D721Med (cell line): ENCODE measurements around the gene AHCYL2.
"Not testable (repeated sequence)": the region's sequence is repeated elsewhere in the genome, so short reads cannot be mapped to it uniquely, and the experiment has no call there.

Source experiments
- DNase-seq: peaks from one replicate; pipeline ENCODE4 v3.0.0; 2011; ENCODE audit warnings: low spot score; ENCODE audit not compliant: insufficient read length
- FAIRE-seq: peaks from 2 replicates; lab custom pipeline; 2011; peaks lifted over from hg19 to GRCh38; lab: Jason Lieb, UNC
- CTCF ChIP-seq: IDR thresholded peaks from 2 replicates; pipeline ENCODE4 v1.5.1; 2012; ENCODE audit warnings: mild to moderate bottlenecking, control low read depth; ENCODE audit not compliant: insufficient read depth; ENCODE audit errors: missing control alignments

The AHCYL2 gene

DNA sequence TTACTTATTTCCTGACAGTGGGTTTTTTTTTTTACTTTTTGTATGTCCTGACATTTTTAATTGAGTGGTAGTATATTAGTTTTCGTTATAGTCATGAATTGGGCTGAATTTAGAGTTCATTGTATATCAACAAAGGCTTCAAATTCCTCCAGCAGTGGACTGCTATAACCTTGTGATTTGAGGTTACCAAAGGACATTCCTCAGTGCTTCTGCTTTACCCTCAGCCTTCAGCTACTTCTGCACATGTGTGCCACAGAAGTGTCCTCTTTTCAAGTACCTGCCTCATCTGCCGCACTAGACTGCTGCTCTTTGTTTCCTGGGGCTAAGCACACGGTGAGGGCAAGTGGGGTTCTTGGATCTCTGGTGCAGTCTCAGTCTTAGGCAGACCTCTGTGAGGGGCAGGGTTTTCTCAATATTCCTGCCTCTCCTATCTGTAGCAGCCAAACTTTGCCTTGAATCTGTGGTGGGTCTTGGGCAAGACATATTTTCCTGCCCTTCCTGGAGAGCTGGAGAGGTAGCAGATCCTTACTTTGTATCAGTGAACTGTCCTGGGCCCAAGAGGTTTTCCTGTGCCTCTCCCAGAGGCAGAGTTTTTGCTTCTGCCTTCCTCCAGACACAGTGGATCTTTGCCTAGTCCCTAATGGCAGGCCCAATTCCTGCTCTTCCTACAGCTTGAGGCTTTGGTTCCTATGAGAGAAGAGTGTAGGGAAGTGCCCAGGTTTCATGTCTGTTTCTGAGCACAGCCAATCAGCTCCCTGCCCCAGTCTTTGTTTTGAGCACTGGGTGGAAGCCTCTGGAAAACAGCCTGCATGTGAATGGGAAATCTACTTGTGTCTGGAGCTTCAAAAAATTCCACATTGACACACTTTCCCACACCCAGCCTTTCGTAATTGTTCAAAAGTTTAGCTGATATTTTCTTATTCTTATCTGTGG, 170.4 kb downstream of the AHCYL2 start:
- FAIRE-seq: no peak
- TF ChIP-seq CTCF: no peak
- no peak for DNase-seq

DNA sequence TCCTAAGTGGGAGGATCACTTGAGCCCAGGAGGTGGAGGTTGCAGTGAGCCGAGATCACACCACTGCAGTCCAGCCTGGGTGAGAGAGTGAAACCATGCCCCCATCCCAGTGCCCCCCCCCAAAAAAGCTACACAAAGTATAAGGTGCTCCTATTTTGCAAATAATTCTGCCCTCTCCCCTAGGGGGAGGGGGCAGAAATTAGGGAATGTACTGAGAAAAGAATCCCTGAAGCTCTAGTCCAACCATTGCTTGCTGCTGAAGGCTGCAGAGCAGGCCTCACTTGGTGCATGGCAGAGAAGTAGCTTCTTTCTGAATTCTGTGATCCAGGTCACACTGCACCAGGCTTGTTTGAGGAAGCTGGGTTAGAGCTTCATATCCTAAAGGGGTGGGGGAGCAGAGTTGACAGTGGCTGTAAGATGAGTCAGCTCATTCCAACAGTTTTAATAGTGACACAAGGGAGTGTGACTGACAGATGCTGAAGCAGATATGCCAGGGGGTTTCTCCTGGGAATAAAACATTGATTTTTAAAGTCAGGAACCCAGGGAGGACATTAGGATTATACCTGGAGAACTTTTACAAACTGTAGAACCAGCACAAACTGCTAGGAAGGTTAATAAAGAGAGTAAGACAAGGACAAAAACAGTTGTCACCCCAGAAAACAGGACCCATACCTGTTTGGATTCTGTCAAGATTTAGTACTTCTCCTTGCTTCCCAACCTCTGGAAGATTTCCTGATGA, 176.6 kb downstream of the AHCYL2 start:
- TF ChIP-seq CTCF: no peak
- DNase-seq: no peak
- FAIRE-seq: no peak

GRCh38 chr7:129401967-129402860, 177.4 kb downstream of the AHCYL2 start:
- no peak for TF ChIP-seq CTCF
- DNase-seq (no peak), FAIRE-seq (no peak)

GRCh38 chr7:129405527-129405926, 180.7 kb downstream of the AHCYL2 start:
- FAIRE-seq: no peak
- TF ChIP-seq CTCF: no peak
- no peak for DNase-seq

DNA sequence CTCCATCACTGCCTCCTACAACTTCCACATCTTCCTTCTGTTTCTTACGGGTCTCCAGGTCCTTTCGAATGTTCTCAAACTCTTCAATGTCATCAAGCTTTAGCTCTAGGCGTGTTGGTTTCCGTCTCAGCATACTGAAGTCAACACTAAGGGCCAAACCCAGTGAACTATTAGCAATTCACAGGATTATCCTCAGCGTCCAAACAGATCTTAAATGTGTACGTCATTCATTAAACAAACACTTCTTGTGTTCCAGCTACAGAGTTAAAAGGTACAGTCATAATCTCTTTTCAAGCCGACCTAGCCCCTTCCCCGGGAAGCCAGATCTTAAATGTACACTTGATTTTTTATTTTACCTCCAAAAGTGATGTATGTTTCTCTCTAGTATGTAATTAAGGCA, 185.4 kb downstream of the AHCYL2 start:
- FAIRE-seq: not testable (repeated sequence)

DNA sequence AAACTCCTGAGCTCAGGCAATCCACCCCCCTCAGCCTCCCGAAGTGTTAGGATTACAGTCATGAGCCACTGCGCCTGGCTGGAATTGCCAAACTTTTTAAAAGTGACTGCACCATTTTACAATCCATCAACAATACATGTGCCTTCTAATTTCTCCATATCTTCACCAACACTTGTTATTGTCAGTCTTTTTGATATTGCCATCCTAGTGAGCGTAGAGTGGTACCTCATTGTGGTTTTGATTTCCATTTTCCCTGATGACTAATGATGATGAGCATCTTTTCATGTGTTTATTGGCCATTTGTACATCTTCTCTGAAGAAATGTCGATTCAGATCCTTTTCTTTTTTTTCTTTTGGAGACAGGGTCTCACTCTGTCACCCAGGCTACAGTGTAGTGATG, 187.7 kb downstream of the AHCYL2 start:
- no peak for FAIRE-seq
- no peak for TF ChIP-seq CTCF
- DNase-seq: no peak

More for the DNA sequence above, 185.4 kb downstream of the AHCYL2 start:
- not testable (repeated sequence) for DNase-seq

- DNase-seq (no peak), FAIRE-seq (no peak)
- TF ChIP-seq CTCF: no peak
These were observed 192.2 kb downstream of the AHCYL2 start for GRCh38 chr7:129417073-129417472.
